GM23338 (cell line): ENCODE results near the gene ZNF444. TPM values are rescaled to one million over a fixed set of nuclear protein-coding genes. Genes with fewer than 3 reads are reported as not detected.

Source experiments
- ATAC-seq: fragments of 200-7000 bp; cut with Tn5 transposase; 3 replicates; pipeline ENCODE4 v1.9.1; 2020
- DNase-seq: peaks from one replicate; pipeline ENCODE4 v3.0.0-alpha.2; 2015; ENCODE audit warnings: low spot score
- H2AFZ ChIP-seq: fragments of 200-600 bp; sonication (generic); 2 replicates; pipeline ENCODE4 v1.8.0; 2016; ENCODE audit warnings: antibody characterized with exemption, mild to moderate bottlenecking, moderate library complexity
- H3F3A ChIP-seq: fragments of 200-600 bp; sonication (generic); replicated peaks from 2 replicates; pipeline ENCODE4 v1.8.0; 2017; ENCODE audit warnings: antibody characterized with exemption, mixed run types, low read depth
- H3K27ac ChIP-seq: fragments of 200-600 bp; sonication (generic); 2 replicates; pipeline ENCODE4 v1.6.1; 2016; ENCODE audit warnings: low read depth
- H3K27me3 ChIP-seq: fragments of 200-600 bp; sonication (generic); 2 replicates; pipeline ENCODE4 v1.8.0; 2016; ENCODE audit warnings: mild to moderate bottlenecking, mixed run types, moderate library complexity; ENCODE audit not compliant: insufficient read depth
- H3K36me3 ChIP-seq: fragments of 200-600 bp; sonication (generic); 2 replicates; pipeline ENCODE4 v1.8.0; 2016; ENCODE audit warnings: mild to moderate bottlenecking; ENCODE audit not compliant: insufficient read depth
- H3K4me1 ChIP-seq: fragments of 200-600 bp; sonication (generic); 2 replicates; pipeline ENCODE4 v1.8.0; 2016; ENCODE audit warnings: mild to moderate bottlenecking, moderate library complexity; ENCODE audit not compliant: insufficient read depth
- H3K4me2 ChIP-seq: fragments of 200-600 bp; sonication (generic); 2 replicates; pipeline ENCODE4 v1.7.1; 2017; ENCODE audit warnings: mixed run types
- H3K4me3 ChIP-seq: fragments of 200-600 bp; sonication (generic); 2 replicates; pipeline ENCODE4 v1.6.1; 2016; ENCODE audit warnings: mixed run types
- H3K79me2 ChIP-seq: fragments of 200-600 bp; sonication (generic); replicated peaks from 2 replicates; pipeline ENCODE4 v1.8.0; 2017; ENCODE audit warnings: mild to moderate bottlenecking; ENCODE audit not compliant: insufficient read depth
- H3K9me2 ChIP-seq: fragments of 200-600 bp; sonication (generic); 2 replicates; pipeline ENCODE4 v1.8.0; 2017; ENCODE audit not compliant: insufficient read depth
- H4K20me1 ChIP-seq: fragments of 200-600 bp; sonication (generic); replicated peaks from 2 replicates; pipeline ENCODE4 v1.8.0; 2017; ENCODE audit warnings: mild to moderate bottlenecking; ENCODE audit not compliant: insufficient read depth
- H3K27ac Mint-ChIP-seq: 2 replicates; pipeline ENCODE4 v1.8.0; 2020; ENCODE audit warnings: inconsistent platforms, mild to moderate bottlenecking, moderate library complexity, mixed read lengths
- H3K27me3 Mint-ChIP-seq: 3 replicates; pipeline ENCODE4 v1.8.0; 2022; ENCODE audit warnings: low read depth, mild to moderate bottlenecking, moderate library complexity, mixed read lengths, inconsistent platforms; ENCODE audit not compliant: insufficient read depth, poor library complexity
- H3K36me3 Mint-ChIP-seq: 3 replicates; pipeline ENCODE4 v1.8.0; 2021; ENCODE audit warnings: low read depth, mild to moderate bottlenecking, inconsistent platforms, moderate library complexity, mixed read lengths
- H3K4me1 Mint-ChIP-seq: 3 replicates; pipeline ENCODE4 v1.8.0; 2020; ENCODE audit warnings: mild to moderate bottlenecking, inconsistent platforms, mixed read lengths
- H3K4me3 Mint-ChIP-seq: 3 replicates; pipeline ENCODE4 v1.8.0; 2021; ENCODE audit warnings: moderate library complexity, mild to moderate bottlenecking, inconsistent platforms, mixed read lengths
- H3K9me3 Mint-ChIP-seq: 3 replicates; pipeline ENCODE4 v1.8.0; 2020; ENCODE audit warnings: moderate library complexity, mild to moderate bottlenecking, inconsistent platforms, mixed read lengths
- CREB1 ChIP-seq: fragments of 250-450 bp; sonication (Bioruptor Pico); IDR thresholded peaks from 2 replicates; pipeline ENCODE4 v1.5.0; 2020; ENCODE audit warnings: low read depth, mild to moderate bottlenecking, moderate library complexity
- CTCF ChIP-seq, 2 experiments: fragments of 200-600 bp in 1 of 2; sonication (generic) in 1 of 2; conservative IDR thresholded peaks; 2 replicates each; pipeline versions ENCODE4 v1.5.1 to v1.6.1; 2016 to 2017; ENCODE audit warnings: antibody characterized with exemption in 2 of 2, low read depth in 2 of 2, mild to moderate bottlenecking in 2 of 2, moderate library complexity in 1 of 2
- ETS1 ChIP-seq: IDR thresholded peaks from 2 replicates; pipeline ENCODE4 v1.6.1; 2016; ENCODE audit warnings: antibody characterized with exemption
- EZH2 ChIP-seq: fragments of 200-600 bp; sonication (generic); IDR thresholded peaks from one replicate; pipeline ENCODE4 v1.8.0; 2017; ENCODE audit warnings: antibody characterized with exemption, mild to moderate bottlenecking, low read depth; ENCODE audit not compliant: unreplicated experiment
- EZH2phosphoT487 ChIP-seq: fragments of 200-600 bp; sonication (generic); IDR thresholded peaks from one replicate; pipeline ENCODE4 v1.8.1; 2018; ENCODE audit warnings: antibody characterized with exemption; ENCODE audit not compliant: unreplicated experiment
- JUNB ChIP-seq: IDR thresholded peaks from one replicate; pipeline ENCODE4 v1.6.1; 2016; ENCODE audit warnings: antibody characterized with exemption; ENCODE audit not compliant: unreplicated experiment
- NANOG ChIP-seq: IDR thresholded peaks from 2 replicates; pipeline ENCODE4 v1.6.1; 2016; ENCODE audit warnings: antibody characterized with exemption, borderline replicate concordance
- POLR2AphosphoS5 ChIP-seq: IDR thresholded peaks from 2 replicates; pipeline ENCODE4 v1.6.1; 2016; ENCODE audit warnings: antibody characterized with exemption, low read depth
- ZNF331 ChIP-seq: fragments of 250-450 bp; sonication (Bioruptor Pico); IDR thresholded peaks from 2 replicates; pipeline ENCODE4 v1.5.0; 2020; ENCODE audit warnings: low read depth, mild to moderate bottlenecking, moderate library complexity
- ZNF462 ChIP-seq: fragments of 250-450 bp; sonication (Bioruptor Pico); IDR thresholded peaks from 2 replicates; pipeline ENCODE4 v1.5.0; 2020; ENCODE audit warnings: mild to moderate bottlenecking, moderate library complexity
- polyA plus RNA-seq: library from polyadenylated mRNA; unstranded; fragments of >200 nt; fragmentation: Nextera tagmentation; extraction: Ambion mirVana; gene quantifications from 2 replicates; pipeline ENCODE4 v1.2.1, GENCODE V29; 2016
- total RNA-seq: library from RNA; depleted of rRNA; stranded (reverse); fragments of >200 nt; shearing (Covaris generic); gene quantifications from 2 replicates; pipeline ENCODE4 v1.2.3, GENCODE V29; 2014

Gene ZNF444
- total and polyA plus RNA-seq, 2 experiments from 2014 or later = 25.1 to 58.5 TPM

- H3K27me3 ChIP-seq = no peaks in the 10 kb centered on the region
- no peaks in the 10 kb centered on the region for H3K79me2 ChIP-seq
- no peak overlapping the region for H3K27ac Mint-ChIP-seq
- H4K20me1 ChIP-seq = no peaks in the 10 kb centered on the region
- DNase-seq = no peak
- H3K4me1 ChIP-seq = no peaks in the 10 kb centered on the region
- peaks cover 8% of the 10 kb centered on the region for H3K27me3 Mint-ChIP-seq
- H3K4me3 Mint-ChIP-seq = no peak overlapping the region
- no peaks in the 10 kb centered on the region; the same call in 2 of the 3 replicates for H3K36me3 Mint-ChIP-seq
- peaks cover 7% of the 10 kb centered on the region for H3K4me1 Mint-ChIP-seq
- no peak overlapping the region for H3K4me2 ChIP-seq
- no peaks in the 10 kb centered on the region for H3K9me2 ChIP-seq
- TF ChIP-seq CTCF (conservative IDR thresholded peaks at IDR 0.05; ENCODE audit: low read depth in 2 of 2) (no peak), EZH2 (no peak), NANOG (no peak), ETS1 (no peak), POLR2AphosphoS5 (no peak), ZNF331 (CRISPR knock-in tag) (no peak), EZH2phosphoT487 (no peak), JUNB (no peak), CREB1 (CRISPR knock-in tag) (no peak), ZNF462 (CRISPR knock-in tag) (no peak)
- no peaks in the 10 kb centered on the region for H3K36me3 ChIP-seq
- H3F3A ChIP-seq = no peaks in the 10 kb centered on the region
- no peaks in the 10 kb centered on the region; the same call in 2 of the 3 replicates for H3K9me3 Mint-ChIP-seq
- no peak overlapping the region for H3K4me3 ChIP-seq
- ATAC-seq = no peak
- H2AFZ ChIP-seq = no peak overlapping the region
- no peak overlapping the region for H3K27ac ChIP-seq
These were observed 35.8 kb downstream of the ZNF444 start for GRCh38 chr19:56176881-56177280.
